Chondrocyte (in vitro differentiated cells): ENCODE data around the gene KCNAB2. TPM values are rescaled to one million over a fixed set of nuclear protein-coding genes. Genes with fewer than 3 reads are reported as not detected.
A peak's percentile ranks its signal among the peaks of the same experiment; 100 is the strongest.

ENCODE experiments used
- DNase-seq: peaks from one replicate; pipeline ENCODE4 v3.0.0; 2021; ENCODE audit warnings: mixed read lengths, low spot score
- H3K27ac Mint-ChIP-seq: one replicate; pipeline ENCODE4 v1.8.0; 2021; ENCODE audit warnings: mild to moderate bottlenecking, moderate library complexity, mixed read lengths; ENCODE audit not compliant: unreplicated experiment
- H3K27me3 Mint-ChIP-seq: 2 replicates; pipeline ENCODE4 v1.8.0; 2021; ENCODE audit warnings: low read depth, mixed read lengths
- H3K36me3 Mint-ChIP-seq: 2 replicates; pipeline ENCODE4 v1.8.0; 2021; ENCODE audit warnings: low read depth, mixed read lengths
- H3K4me1 Mint-ChIP-seq: 2 replicates; pipeline ENCODE4 v1.8.0; 2021; ENCODE audit warnings: low read depth, mild to moderate bottlenecking, mixed read lengths
- H3K4me3 Mint-ChIP-seq: one replicate; pipeline ENCODE4 v1.8.0; 2021; ENCODE audit warnings: mild to moderate bottlenecking, moderate library complexity, mixed read lengths; ENCODE audit not compliant: unreplicated experiment
- H3K9me3 Mint-ChIP-seq: 2 replicates; pipeline ENCODE4 v1.8.0; 2021; ENCODE audit warnings: low read depth, mixed read lengths
- CTCF ChIP-seq: fragments of 200-600 bp; sonication (generic); IDR thresholded peaks from 2 replicates; pipeline ENCODE4 v1.5.0; 2021; ENCODE audit warnings: antibody characterized with exemption, mild to moderate bottlenecking, moderate library complexity
- total RNA-seq: library from RNA; stranded (reverse); gene quantifications from 3 replicates; pipeline ENCODE4 v1.2.1, GENCODE V29; 2021

KCNAB2 gene
- total RNA-seq, 1 donor from 2014 or later = 5.2 TPM

GRCh38 chr1:6051423-6051822 is 5.7 kb downstream of the KCNAB2 start:
- peak; percentile 88 for DNase-seq
- H3K9me3 Mint-ChIP-seq = no peaks in the 10 kb centered on the region
- no peak overlapping the region for H3K4me3 Mint-ChIP-seq
- H3K27ac Mint-ChIP-seq = no peak overlapping the region
- TF ChIP-seq CTCF = no peak
- peaks cover 25% of the 10 kb centered on the region for H3K27me3 Mint-ChIP-seq
- H3K36me3 Mint-ChIP-seq = no peaks in the 10 kb centered on the region
- H3K4me1 Mint-ChIP-seq = peaks cover 7% of the 10 kb centered on the region

GRCh38 chr1:6052543-6053205 is 7.0 kb downstream of the KCNAB2 start:
- no peaks in the 10 kb centered on the region for H3K9me3 Mint-ChIP-seq

GRCh38 chr1:6053206-6053546 is 7.5 kb downstream of the KCNAB2 start:
- H3K4me1 Mint-ChIP-seq = peaks cover 7% of the 10 kb centered on the region
- DNase-seq = no peak
- no peak overlapping the region for H3K4me3 Mint-ChIP-seq
- H3K27ac Mint-ChIP-seq = no peak overlapping the region
- no peaks in the 10 kb centered on the region for H3K9me3 Mint-ChIP-seq
- peak; percentile 10 for TF ChIP-seq CTCF
- peaks cover 26% of the 10 kb centered on the region for H3K27me3 Mint-ChIP-seq
- no peaks in the 10 kb centered on the region for H3K36me3 Mint-ChIP-seq

More at GRCh38 chr1:6052543-6053205, 7.0 kb downstream of the KCNAB2 start:
- peak; percentile 83 for TF ChIP-seq CTCF
- H3K27me3 Mint-ChIP-seq = peaks cover 29% of the 10 kb centered on the region
- H3K36me3 Mint-ChIP-seq = no peaks in the 10 kb centered on the region
- peaks cover 7% of the 10 kb centered on the region for H3K4me1 Mint-ChIP-seq
- no peak for DNase-seq
- H3K4me3 Mint-ChIP-seq = no peak overlapping the region
- H3K27ac Mint-ChIP-seq = no peak overlapping the region

GRCh38 chr1:6054596-6054995 is 8.9 kb downstream of the KCNAB2 start:
- TF ChIP-seq CTCF = no peak
- Mint-ChIP-seq H3K27ac (no peak overlapping the region), H3K27me3 (peaks cover 30% of the 10 kb centered on the region), H3K4me3 (no peak overlapping the region), H3K4me1 (peaks cover 7% of the 10 kb centered on the region), H3K36me3 (no peaks in the 10 kb centered on the region), H3K9me3 (no peaks in the 10 kb centered on the region)
- DNase-seq = no peak

GRCh38 chr1:6056572-6056948 is 10.9 kb downstream of the KCNAB2 start:
- no peak for DNase-seq
- H3K27me3 Mint-ChIP-seq = peaks cover 25% of the 10 kb centered on the region
- H3K27ac Mint-ChIP-seq = no peak overlapping the region
- H3K4me1 Mint-ChIP-seq = peaks cover 7% of the 10 kb centered on the region
- TF ChIP-seq CTCF = no peak
- H3K9me3 Mint-ChIP-seq = no peaks in the 10 kb centered on the region
- no peaks in the 10 kb centered on the region for H3K36me3 Mint-ChIP-seq
- H3K4me3 Mint-ChIP-seq = no peak overlapping the region
